DMS114 treated with DMSO at 0.1 percent for 48 hours (cell line): ENCODE data around the gene UCHL1.
A peak's percentile ranks its signal among the peaks of the same experiment; 100 is the strongest.

ENCODE experiments used
- DNase-seq: peaks from one replicate; lab custom pipeline; 2025; ENCODE audit not compliant: unreplicated experiment; lab: John Stamatoyannopoulos, UW

Gene UCHL1

GRCh38 chr4:41256740-41257256 lies at the start of gene UCHL1:
Gene UCHL1 (plus strand): TSS chr4:41256928. CDS start chr4:41256977, 49 bp downstream.
- DNase-seq = peak; percentile 33

DNA sequence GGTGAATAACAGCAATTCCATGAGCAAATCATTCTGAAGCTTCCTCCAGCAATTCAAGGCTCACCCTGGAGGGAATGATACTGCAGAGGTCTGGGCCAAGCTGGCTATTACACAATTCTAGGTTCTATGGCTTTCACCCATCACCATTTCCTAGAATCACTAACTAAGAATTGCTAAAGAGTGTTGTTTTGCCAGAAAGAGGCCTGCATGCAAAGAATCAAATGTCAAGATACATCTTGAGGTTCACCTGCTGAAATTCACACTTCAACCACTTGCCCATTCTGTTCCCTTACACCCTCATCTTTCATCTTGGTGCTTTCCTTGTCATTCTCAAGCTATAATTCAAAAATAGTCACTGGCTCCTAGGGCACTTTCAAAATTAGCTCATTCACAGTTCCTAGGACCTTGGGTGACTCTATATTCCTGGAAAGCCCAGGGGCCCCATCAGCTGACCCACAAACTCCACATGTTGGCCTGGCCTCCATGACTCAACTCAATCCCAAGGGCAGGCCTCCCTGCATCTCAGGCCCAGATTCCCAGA lies 49.4 kb upstream of the UCHL1 start:
- DNase-seq = no peak

- DNase-seq = no peak
Observed at GRCh38 chr4:41209187-41209586, 47.5 kb upstream of the UCHL1 start.

GRCh38 chr4:41209901-41210300 lies 46.8 kb upstream of the UCHL1 start:
- DNase-seq = no peak

DNA sequence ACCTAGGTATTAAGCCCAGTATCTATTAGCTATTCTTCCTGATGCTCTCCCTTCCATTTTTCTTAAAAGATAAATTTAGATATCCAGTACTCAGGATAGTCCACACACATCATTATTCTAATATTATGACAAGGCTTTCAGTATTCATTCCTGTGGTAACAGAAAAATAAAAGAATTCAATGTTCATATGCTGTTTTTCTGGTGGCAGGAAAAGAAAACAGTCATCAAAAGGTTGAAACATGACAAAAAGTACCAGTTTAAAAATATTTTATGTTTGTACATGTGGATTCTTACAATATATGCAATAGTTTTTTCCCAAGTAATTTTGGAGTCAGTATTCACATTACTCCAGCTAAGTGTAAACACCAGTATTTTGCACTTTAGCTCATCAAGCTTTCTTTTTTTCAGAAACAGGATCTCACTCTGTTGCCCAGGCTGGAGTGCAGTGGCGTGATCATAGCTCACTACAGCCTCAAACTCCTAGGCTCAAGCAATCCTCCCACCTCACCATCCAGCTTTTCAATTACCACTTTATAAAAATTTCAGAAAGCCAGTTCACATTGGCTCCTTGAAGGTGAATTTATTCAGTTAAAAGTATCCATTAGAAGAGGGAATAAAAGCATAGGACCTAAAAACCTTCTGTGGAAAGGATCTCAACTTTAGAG lies 44.6 kb upstream of the UCHL1 start:
- DNase-seq = no peak

DNA sequence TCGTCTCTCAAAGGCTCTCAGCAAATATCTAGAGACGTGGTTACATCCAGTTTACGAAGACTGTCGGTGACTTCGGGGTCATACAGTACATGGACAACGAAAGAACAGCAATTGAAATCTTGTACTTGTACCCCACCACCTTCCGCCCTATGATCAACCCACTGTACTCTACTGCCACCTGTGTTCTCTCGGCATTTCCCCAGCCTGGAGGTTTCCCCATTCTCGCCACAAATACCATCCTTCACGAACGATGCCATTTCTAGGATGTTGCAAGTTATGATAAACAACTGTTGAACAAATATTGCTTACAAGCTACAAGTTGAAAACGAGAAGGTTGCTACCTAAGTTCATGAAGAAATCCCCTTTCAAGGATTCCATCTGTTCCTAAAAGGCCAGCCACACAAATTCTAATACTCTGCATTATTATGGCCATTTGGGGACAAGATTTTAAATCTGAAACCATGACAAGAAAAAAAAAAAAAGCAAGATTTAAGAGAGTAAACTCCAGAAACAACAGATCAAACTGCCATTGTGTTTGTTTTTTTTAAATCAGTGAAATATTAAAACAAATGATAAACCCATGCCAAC lies 44.0 kb upstream of the UCHL1 start:
- no peak for DNase-seq

DNA sequence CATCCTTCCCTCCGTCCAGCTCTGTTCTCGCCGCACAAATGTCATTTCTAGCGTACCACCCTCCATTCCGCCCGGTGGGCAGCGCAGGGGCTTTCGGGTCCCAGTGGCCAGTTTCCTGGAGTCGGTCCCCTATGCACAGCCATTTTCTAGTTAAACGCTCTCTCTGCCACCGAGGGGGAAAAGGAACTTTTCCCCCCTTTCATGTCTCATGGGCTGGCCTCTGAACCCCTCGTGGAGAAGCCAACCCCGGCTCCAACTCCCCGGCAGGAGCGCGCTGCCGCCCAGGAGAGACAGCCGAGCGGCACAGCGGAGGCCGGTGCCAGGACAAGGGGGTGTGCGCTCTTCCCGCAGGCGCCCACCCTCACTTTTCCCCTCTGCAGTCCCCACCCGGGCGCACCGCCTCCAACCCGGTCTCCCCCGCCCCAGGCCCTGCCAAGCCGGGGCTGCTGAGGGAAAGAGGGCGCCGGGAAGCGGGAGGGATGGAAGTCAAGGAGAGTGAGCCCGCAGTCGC lies 43.0 kb upstream of the UCHL1 start:
- DNase-seq = no peak

GRCh38 chr4:41214136-41214824 lies 42.4 kb upstream of the UCHL1 start, which contains the start of gene APBB2:
Gene APBB2 (minus strand): TSS chr4:41214542. CDS start chr4:41033254, 181,288 bp downstream.
- peak; percentile 84 for DNase-seq

GRCh38 chr4:41214825-41215146 lies 41.9 kb upstream of the UCHL1 start:
- DNase-seq = no peak

GRCh38 chr4:41215155-41215554 lies 41.6 kb upstream of the UCHL1 start:
- no peak for DNase-seq

GRCh38 chr4:41215969-41216293 lies 40.8 kb upstream of the UCHL1 start:
- no peak for DNase-seq

DNA sequence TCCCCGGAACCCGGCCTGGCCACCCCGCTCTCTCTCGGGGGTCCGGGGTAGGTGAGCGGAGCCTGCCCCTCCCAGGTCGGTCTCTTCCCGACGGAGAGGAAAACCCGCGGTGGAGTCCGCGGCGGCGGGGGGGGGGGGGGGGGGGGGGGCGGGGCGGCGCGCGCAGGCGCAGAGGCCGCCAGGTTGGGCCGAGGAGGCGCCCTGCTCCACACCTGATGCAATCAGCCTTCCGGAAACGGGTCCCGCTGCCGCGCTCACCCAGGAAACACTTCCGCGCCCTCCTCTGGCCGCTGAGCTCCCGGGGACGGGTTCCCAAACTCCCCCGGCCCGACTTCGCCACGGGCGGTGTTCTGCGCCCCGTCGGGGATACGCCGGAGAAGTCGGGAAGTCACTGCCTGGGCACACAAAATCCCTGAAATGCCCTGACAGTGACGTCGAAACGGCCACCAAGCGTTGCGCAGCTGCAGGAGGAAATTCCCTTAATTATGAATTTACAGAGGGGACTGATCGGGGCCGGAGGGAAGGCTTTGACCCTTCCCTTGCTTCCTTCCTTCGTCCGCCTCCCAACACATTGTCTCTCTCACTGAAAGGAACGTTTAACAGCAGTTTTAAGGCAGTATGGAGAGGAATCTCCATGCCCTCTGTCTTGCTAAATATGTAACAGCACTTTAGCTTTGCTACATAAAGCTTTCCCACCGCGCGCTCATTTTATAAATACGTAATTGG lies 40.3 kb upstream of the UCHL1 start:
- DNase-seq = peak; percentile 41

DNA sequence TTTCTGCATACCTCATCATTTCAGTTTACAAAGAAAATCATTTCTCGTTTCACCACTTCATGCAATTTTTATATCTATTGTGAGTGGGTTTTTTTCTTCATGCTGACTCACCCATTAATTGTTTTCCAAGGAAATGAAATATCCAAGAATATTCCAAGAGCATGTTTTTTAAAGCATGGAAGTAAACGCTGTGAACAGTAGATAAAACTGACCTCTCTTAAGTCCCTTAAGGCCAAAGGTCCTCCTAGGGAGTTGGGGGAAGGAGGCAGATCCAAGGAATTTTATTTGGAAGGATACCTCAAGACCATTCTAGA lies 39.8 kb upstream of the UCHL1 start:
- no peak for DNase-seq

DNA sequence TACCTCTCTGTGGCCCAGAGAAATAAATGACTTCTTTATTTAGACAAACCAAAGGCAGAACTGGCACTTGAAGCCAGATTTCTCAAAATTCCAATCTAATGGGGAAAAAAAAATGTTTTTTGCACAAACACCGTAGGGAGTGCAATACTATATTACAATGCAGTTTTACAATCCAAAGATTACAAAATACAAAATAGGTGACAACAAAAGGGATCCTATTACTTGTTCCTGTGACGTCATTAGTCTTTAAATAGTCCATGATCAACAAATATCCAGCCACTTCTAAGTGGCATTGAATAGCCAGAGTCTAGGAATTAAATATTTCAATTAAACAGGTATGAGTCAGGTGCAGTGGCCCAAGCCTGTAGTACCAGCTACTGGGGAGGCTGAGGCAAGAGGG lies 39.4 kb upstream of the UCHL1 start:
- DNase-seq = no peak

- DNase-seq = no peak
Observed at GRCh38 chr4:41218703-41219102, 38.0 kb upstream of the UCHL1 start.

- DNase-seq = no peak
Observed at GRCh38 chr4:41219421-41219950, 37.2 kb upstream of the UCHL1 start.

DNA sequence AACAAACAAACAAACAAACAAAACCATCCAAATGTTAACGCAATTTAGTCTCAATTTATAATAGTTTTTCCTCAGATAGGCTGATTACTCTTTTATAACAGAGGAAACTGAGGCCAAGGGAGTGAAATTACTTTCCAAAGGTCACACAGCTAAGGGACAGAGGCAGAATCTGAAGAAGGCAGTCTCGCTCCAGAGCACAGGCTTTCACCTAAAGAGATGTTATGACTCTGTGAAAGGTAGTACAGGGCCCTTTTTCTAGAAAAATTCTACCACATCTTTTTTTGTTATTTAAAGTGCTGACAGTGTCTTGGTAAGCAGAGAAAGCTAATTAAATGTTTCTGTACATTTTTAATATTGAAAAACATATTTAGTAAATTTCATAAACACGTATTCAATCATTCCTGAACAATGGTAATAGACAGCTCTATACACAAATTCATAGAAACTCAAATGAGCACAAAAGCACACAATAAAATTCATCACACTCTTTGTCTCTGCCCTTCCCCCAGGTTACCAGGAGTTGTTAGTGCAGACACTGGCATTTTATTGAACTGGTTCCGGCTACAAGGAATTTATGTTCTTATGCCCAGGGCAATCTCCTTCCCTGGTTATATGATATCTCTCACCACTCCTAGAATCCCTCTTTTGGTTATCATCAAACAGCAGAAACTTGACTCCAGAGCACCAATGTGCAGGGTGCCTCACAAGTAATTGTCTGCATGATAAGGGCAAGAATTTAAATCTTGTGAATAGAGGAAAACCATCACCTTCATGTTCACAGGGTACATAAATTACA lies 34.7 kb upstream of the UCHL1 start:
- DNase-seq = no peak

- no peak for DNase-seq
Observed at GRCh38 chr4:41227902-41228301, 28.8 kb upstream of the UCHL1 start.

DNA sequence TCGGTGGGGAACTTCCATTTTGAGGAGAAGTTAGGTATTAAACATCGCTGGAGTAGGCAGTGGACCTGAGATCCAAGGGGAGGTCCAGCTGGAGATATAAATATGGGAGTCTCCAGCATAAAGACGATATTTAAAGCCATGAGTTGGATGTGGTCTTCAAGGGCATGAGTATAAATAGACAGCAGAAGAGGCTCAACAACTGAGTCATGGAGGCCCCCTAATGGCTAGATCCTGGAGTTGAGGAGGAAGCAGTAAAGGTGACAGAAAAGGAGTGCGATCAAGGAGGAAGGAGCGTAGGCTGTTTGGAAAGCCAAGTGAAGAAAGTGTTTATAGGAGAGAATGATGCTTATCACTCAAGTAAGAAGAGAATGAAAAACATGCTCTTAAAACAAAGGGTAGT lies 24.3 kb upstream of the UCHL1 start:
- no peak for DNase-seq

- DNase-seq = no peak
Observed at GRCh38 chr4:41232856-41233255, 23.9 kb upstream of the UCHL1 start.
